MCF 10A (cell line): ENCODE measurements around the gene TMEM171. TPM values are rescaled to one million over a fixed set of nuclear protein-coding genes. Genes with fewer than 3 reads are reported as not detected.
A peak's percentile ranks its signal among the peaks of the same experiment; 100 is the strongest.

Experiments used
- BruUV-seq: library from RNA; stranded (reverse); fragments of 400-500 nt; replicated peaks from 2 replicates; lab custom pipeline; 2021; lab: Mats Ljungman, UMichigan
- CTCF ChIA-PET: fragments of 300-600 bp; sonication (Branson Sonifier 250); formaldehyde crosslinking; extraction: SDS; loops from one replicate; lab custom pipeline; 2021; ENCODE audit warnings: antibody characterized with exemption, inconsistent platforms; lab: Yijun Ruan, JAX
- POLR2A ChIA-PET: fragments of 300-600, 350-650 bp; sonication (Branson Sonifier 250); formaldehyde crosslinking; extraction: SDS; loops from one replicate; lab custom pipeline; 2020; ENCODE audit warnings: antibody characterized with exemption, inconsistent platforms; lab: Yijun Ruan, JAX
- DNase-seq: peaks from one replicate; pipeline ENCODE4 v3.0.0-alpha.2; 2018; ENCODE audit not compliant: unreplicated experiment
- H3K27ac Mint-ChIP-seq: one replicate; pipeline ENCODE4 v1.8.0; 2022; ENCODE audit warnings: mild to moderate bottlenecking, low read depth, mixed read lengths; ENCODE audit not compliant: unreplicated experiment
- H3K27me3 Mint-ChIP-seq: one replicate; pipeline ENCODE4 v1.8.0; 2022; ENCODE audit warnings: mixed read lengths; ENCODE audit not compliant: insufficient read depth, unreplicated experiment
- H3K36me3 Mint-ChIP-seq: one replicate; pipeline ENCODE4 v1.8.0; 2022; ENCODE audit warnings: mild to moderate bottlenecking, moderate library complexity, mixed read lengths; ENCODE audit not compliant: insufficient read depth, unreplicated experiment
- H3K4me1 Mint-ChIP-seq: one replicate; pipeline ENCODE4 v1.8.0; 2022; ENCODE audit warnings: mixed read lengths; ENCODE audit not compliant: insufficient read depth, unreplicated experiment
- H3K4me3 Mint-ChIP-seq: one replicate; pipeline ENCODE4 v1.8.0; 2022; ENCODE audit warnings: mild to moderate bottlenecking, moderate library complexity, mixed read lengths; ENCODE audit not compliant: unreplicated experiment
- H3K9me3 Mint-ChIP-seq: one replicate; pipeline ENCODE4 v1.8.0; 2022; ENCODE audit warnings: mixed read lengths; ENCODE audit not compliant: unreplicated experiment
- intact Hi-C: fragments of 100-400 bp; cut with micrococcal nuclease; formaldehyde crosslinking; loops from 2 replicates; pipeline ENCODE4 v1.14.1; 2022
- total RNA-seq: library from RNA; stranded (reverse); gene quantifications from 2 replicates; pipeline ENCODE4 v1.2.3, GENCODE V29; 2022
- TF ChIP-seq, protein P1 (sequence below): fragments of 200-600 bp; IDR thresholded peaks from one replicate; pipeline ENCODE4 v1.8.0; 2022; ENCODE audit warnings: antibody characterized with exemption, mild to moderate bottlenecking; ENCODE audit not compliant: unreplicated experiment

The TMEM171 gene
- total RNA-seq, 1 experiment from 2014 or later = 0.75 TPM

DNA sequence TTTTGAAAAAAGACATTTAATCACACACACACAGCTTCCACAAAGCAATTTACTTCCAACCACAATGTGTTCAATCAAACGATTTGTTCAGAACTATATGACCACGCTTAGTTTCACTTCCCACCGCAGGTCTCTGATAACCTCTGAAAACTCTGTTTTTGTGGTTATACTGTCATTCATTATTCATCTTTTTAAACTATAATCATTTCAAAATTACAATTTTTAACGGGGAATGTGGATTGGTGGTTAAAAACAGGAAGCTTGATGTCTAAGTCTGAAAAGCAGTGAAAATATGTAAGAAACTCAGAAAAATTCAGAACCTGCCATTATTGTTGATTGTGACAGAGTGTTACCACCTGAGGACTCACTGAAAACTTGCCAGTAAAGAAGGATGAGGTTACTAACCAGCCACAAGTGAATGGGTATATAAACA lies 39.9 kb downstream of the TMEM171 start:
- no peak for DNase-seq
- Mint-ChIP-seq H3K36me3 (no peaks in the 10 kb centered on the region), H3K4me1 (peaks cover 5% of the 10 kb centered on the region), H3K9me3 (no peaks in the 10 kb centered on the region), H3K27me3 (no peaks in the 10 kb centered on the region), H3K4me3 (no peak overlapping the region), H3K27ac (no peak overlapping the region)
- CTCF ChIA-PET = interaction anchor here (0.6 to 0.9 kb wide), 2 partner anchors 291 to 303 kb away, joined by 3 to 4 read pairs; no protein-coding TSS in a partner anchor
- POLR2A ChIA-PET = interaction anchor here (0.7 kb wide), 1 partner anchor 8 kb away, joined by 3 read pairs; no protein-coding TSS in a partner anchor
- intact Hi-C loops = no loop called here
- BruUV-seq = no TSS peak
- TF ChIP-seq, protein P1, sequence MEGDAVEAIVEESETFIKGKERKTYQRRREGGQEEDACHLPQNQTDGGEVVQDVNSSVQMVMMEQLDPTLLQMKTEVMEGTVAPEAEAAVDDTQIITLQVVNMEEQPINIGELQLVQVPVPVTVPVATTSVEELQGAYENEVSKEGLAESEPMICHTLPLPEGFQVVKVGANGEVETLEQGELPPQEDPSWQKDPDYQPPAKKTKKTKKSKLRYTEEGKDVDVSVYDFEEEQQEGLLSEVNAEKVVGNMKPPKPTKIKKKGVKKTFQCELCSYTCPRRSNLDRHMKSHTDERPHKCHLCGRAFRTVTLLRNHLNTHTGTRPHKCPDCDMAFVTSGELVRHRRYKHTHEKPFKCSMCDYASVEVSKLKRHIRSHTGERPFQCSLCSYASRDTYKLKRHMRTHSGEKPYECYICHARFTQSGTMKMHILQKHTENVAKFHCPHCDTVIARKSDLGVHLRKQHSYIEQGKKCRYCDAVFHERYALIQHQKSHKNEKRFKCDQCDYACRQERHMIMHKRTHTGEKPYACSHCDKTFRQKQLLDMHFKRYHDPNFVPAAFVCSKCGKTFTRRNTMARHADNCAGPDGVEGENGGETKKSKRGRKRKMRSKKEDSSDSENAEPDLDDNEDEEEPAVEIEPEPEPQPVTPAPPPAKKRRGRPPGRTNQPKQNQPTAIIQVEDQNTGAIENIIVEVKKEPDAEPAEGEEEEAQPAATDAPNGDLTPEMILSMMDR = no peak

DNA sequence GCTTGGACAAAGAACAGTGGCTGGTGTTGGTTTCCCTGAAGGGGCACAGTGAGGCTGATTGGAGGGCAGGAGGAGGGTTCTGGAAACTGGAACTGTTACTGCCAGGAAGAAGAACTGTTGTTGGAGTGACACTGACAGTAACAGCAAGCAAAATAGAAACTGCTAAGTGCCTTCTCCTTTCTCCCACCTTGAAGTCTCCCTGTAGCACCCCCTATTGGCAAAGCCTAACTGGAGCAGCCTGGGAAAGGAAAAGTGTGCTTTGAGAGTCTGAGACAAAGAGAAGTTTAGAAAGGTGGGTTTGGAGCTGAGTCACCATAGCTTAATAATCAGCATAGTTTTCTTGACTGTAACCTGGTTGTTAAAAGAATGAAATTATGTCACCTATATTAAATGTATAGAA lies 50.1 kb downstream of the TMEM171 start:
- peak; percentile 62 for DNase-seq
- Mint-ChIP-seq H3K9me3 (no peaks in the 10 kb centered on the region), H3K4me3 (no peak overlapping the region), H3K27me3 (no peaks in the 10 kb centered on the region), H3K36me3 (no peaks in the 10 kb centered on the region), H3K27ac (no peak overlapping the region), H3K4me1 (no peaks in the 10 kb centered on the region)
- TF ChIP-seq, protein P1 = peak; percentile 23
- BruUV-seq = no TSS peak
- intact Hi-C loops = no loop called here
- ChIA-PET CTCF (interaction anchor here (0.6 kb wide), 2 partner anchors 43 to 521 kb away, joined by 3 read pairs; no protein-coding TSS in a partner anchor), POLR2A (no interaction called here)

DNA sequence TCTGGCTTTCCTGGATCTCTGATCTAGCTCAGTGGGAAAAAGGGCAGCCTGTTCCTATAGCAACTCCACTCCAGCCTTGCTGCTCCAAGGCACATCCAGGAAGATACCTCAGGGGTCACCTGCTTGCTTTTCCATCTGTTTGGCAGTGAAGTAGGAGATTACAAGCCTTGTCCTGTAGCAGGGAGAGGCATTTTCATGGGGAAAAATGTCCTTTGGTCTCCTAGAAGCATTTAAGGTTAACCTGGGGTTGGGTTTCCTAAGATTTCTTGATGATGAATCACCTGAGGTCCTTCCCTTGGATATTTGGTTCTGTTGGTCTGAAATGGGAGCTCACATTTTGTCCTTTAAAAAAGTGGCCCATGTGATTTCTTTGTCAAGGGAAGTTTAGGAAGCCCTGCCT lies 51.1 kb downstream of the TMEM171 start:
- Mint-ChIP-seq H3K36me3 (no peaks in the 10 kb centered on the region), H3K9me3 (no peaks in the 10 kb centered on the region), H3K27ac (no peak overlapping the region), H3K4me3 (no peak overlapping the region), H3K4me1 (no peaks in the 10 kb centered on the region), H3K27me3 (no peaks in the 10 kb centered on the region)
- ChIA-PET CTCF (interaction anchor here (0.6 to 1.5 kb wide), 4 partner anchors 18 to 280 kb away, joined by 3 to 6 read pairs (median 3); no protein-coding TSS in a partner anchor), POLR2A (interaction anchor here (1.4 kb wide), 1 partner anchor 23 kb away, joined by 4 read pairs; no protein-coding TSS in a partner anchor)
- BruUV-seq = no TSS peak
- TF ChIP-seq, protein P1 = no peak
- intact Hi-C loops = no loop called here
- no peak for DNase-seq

DNA sequence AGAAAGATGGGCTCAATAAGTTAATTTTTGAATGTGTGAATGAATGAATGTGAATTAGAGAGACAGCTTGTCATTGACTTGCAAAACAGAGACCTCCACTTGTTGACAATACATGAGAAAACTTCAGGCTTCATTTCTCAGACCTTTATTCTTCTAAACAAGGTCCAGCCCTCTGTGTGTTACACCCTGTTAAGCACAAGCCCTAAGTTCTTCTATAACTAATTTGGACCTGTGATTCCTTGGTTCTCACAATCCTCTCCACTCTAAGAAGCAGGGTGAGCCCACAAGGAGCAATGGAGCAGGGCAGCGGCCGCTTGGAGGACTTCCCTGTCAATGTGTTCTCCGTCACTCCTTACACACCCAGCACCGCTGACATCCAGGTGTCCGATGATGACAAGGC lies 52.6 kb downstream of the TMEM171 start, which contains the start of gene TMEM174:
Gene TMEM174 (plus strand): TSS at position 243 of the 400 bp plus-strand sequence. CDS start 51 bp downstream, at position 294.
- no peaks in the 10 kb centered on the region for H3K27me3 Mint-ChIP-seq
- BruUV-seq = no TSS peak
- POLR2A ChIA-PET = interaction anchor here (0.7 kb wide), 1 partner anchor 282 kb away, joined by 3 read pairs; no protein-coding TSS in a partner anchor
- H3K4me3 Mint-ChIP-seq = no peak within 1 kb of the TSS
- no peaks in the 10 kb centered on the region for H3K4me1 Mint-ChIP-seq
- CTCF ChIA-PET = interaction anchor here (0.9 to 1.5 kb wide), 2 partner anchors 44 to 278 kb away, joined by 3 to 6 read pairs; no protein-coding TSS in a partner anchor
- H3K9me3 Mint-ChIP-seq = no peaks in the 10 kb centered on the region
- H3K27ac Mint-ChIP-seq = no peak within 1 kb of the TSS
- intact Hi-C loops = no loop called here
- DNase-seq = no peak
- H3K36me3 Mint-ChIP-seq = no peaks in the 10 kb centered on the region
- TF ChIP-seq, protein P1 = no peak
